NCI-H2029 treated with DMSO at 0.1 percent for 48 hours (cell line): ENCODE data around the gene PRR29.

Experiments used
- DNase-seq: peaks from one replicate; lab custom pipeline; 2025; lab: John Stamatoyannopoulos, UW

PRR29 gene

DNA sequence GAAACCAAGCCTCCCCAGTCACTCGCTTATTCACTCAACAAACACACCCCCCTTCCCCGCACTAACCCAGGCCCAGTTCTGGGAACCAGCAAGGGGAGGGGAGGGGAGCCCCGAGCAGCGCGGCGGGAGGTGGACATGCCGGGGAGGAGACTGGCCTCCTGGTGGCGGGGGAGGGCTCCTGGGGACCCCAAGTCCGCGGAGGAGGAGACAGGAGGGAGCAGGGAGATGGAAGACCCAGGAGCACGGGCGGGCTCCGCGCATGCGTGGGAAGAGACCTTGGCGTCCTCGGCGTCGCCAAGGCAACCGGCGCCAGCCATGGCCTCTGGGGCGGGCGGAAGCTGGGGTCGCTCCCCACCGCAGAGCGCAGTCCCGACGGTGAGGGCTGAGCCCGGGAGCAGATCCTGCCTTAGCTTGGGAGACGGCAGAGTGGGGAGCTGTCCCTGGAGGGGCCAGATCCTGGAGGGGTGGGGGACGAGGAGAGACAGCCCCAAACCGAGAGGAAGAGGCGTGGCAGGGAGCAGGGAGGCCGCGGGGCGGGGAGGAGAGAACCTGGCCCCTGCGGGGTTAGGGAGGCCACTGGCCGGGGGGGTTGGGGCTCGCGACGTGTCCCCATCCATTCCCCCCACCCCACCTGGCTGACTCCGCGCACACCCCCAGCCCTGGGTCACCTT is at the start of gene PRR29:
TSS of gene PRR29 (plus strand) at position 302 of the 671 bp plus-strand sequence. CDS start at position 316, 14 bp downstream.
- peak; percentile 16 for DNase-seq

DNA sequence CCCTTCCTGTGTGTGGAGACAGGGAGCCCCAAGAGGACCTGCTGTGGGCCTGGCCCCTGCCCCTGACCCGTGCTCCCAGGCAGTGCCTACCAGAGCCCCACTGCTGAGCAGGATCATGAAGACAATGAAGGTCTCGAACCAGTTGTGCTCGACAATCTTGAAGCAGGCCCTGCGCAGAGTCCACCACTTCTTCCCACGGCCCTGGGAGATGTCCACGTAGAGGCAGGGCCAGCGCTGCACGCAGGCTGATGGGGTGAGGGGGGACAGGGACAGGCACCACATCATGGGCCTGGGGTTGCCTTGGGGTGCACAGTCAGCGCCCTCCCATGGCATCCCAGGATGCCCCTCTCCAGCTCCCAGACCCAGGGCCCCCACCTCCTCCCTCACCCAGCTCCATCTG is 49.6 kb upstream of the PRR29 start:
- no peak for DNase-seq

DNA sequence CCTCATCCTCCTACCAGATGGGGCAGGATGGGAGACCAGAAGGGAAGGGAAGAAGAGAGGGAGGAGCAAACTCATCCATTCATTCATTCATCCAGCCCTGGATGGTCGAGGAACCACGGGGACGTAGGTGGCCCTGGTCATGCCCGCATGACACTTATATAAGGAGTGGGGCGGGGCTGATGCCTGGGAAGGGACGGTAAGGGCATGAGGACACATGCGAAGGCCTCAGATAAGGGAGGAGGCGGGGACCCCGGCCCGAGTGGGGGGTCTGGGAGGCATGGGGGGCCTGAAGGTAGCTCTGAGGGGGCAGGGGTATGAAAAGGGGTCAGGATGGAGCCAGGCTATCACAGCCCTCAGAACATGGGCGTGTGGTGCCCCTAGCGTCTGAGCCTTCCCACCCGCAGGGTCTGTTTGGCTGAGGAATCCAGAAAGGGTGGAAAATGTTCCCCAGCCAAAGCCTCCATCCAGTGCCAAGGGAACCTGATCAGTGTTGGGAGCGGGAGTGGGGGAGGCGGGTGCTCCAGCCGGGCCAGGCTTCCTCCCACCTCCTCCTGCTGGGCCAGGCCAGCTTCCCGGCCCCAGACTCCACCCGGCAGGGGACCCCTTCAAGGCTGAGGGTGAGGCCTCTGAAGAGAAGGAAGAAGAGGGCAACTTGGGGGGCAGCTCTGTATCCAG is 48.4 kb upstream of the PRR29 start:
- DNase-seq = no peak

DNA sequence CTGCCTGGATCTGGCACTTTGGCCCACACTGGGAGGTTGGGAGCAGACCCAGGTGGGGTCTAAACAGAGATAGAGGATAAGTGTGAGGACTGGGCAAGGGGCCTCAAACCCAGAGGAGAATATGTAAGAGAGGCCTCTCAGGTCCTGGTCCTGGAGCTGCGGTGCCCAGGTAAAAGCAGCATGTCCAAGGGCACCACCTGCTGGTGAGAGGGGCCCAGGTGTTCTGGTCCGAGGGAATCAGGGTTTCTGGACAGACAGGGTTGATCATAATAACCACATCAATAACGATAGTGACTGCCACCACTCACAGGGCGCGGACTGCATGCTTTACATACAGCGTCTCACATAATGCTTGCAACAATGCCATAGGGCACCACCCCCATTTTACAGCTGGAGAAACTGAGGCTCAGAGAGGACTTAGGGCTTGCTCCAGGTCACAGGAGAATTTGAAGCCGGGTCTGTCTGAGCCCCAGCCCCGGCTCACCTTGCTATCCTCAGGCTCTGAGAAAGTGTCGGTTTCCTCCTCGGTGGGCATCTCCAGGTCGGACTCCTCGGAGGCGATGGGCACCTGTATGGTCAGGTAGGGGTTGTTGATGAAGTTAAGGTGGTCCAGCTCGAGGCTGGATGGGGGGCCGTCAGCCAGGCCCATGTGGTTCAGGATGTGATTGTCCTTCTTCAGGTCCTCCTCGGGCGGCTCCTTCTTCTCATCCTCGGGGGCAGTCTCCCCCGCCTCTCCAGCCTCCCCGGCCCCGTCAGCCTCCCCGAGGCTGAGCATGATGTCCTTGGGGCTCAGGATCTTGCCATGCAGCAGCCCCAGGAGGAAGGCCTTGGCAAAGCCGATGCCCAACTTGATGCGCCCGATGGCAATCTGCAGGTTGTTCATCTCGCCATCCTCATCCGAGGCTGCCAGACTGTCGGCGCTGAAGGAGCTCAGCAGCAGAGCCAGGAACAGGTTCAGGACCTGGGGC is 46.9 kb upstream of the PRR29 start:
- DNase-seq = no peak

DNA sequence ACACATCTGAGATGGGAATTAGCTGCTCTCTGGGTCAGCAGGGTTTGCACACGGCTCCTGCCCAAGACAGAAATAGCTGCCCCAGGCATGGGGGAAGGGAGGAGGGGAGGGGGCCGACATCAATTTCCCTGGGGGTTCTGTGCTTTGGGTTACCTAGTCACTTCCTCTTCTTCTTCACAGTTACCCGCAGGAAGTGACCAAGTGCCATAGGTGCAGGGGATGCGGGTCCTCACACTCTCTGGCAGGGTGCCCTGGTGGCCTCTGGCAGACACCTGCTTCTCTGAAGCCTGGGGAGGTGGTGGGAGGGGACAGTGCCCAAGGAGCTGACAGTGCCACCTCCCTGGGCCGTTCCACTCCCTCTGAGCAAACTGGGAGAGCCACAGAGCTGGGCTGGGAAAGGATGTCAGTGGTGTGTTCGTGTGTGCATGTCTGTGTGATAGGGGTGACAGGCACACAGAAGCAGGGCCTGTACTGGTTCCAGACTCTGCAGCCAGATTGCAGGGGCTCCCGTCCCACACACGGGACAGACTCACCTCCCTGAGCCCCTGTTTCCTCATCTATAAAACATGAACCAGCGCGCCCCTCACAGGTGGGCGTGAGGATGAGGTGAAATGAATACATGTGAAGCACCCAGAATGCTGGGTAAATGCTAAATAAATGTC is 43.6 kb upstream of the PRR29 start:
- peak; percentile 4 for DNase-seq

DNA sequence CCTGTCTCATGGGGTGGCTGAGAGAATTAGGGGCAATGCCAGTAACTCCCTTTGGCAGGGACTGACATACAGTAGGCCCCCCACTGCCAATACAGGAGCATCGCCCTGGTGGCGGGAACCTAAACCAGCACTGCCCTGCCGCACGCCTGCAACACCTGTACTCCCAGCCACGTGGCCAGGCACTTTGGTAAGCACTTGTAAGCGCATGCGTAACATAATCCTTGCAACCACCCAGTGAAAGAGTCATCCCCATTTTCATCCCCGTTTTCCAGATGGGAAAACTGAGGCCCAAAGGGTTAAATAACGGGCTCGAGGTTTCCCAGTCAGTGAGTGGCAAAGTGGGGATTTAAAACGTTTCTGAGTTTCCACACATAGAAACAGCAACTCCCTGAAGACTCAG is 42.9 kb upstream of the PRR29 start:
- DNase-seq = no peak

DNA sequence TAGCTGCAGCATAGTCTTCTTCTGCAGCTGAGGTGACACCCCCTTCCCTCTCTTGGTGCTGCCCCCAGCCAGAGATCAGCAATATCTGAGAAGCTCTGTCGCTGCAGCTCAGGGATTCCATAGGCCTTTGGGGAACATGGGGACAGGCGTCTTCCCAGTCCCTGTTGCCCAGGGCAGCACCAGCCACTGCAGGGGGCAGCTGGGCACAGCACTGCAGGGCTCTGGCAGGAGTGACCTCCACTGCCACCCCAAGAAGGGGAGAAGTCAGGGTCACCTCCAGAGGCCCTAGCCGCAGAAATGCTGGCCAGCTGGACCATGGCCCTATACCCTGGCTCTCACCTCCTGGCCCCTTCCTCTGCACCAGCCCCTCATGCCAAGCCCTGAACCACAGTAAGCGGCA is 42.4 kb upstream of the PRR29 start:
- no peak for DNase-seq

DNA sequence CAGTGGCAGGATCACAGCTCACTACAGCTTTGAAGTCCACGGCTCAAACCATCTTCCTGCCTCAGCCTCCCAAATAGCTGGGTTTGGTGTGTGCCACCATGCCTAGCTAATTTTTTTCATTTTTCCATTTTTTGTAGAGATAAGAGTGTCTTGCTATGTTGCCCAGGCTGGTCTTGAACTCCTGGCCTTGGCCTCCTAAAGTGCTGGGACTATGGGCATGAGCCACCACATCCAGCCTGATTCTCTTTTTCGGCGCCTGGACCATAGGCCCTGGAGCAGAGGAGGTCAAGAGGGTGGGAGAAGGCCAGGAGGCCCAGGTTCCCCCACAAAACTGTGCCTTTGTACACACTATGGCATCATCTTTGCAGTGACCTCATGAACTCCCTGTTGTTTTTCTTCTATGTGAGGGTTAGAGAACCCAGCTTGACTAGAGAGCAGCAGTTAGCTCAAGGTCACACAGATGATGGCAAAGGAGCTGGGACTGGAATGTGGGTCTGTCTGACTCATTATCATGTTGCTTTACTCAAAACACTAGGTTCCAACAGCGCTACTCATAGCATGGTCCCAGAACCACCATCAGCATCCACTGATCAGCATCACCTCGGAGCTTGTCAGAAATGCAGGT is 41.7 kb upstream of the PRR29 start:
- DNase-seq = no peak

DNA sequence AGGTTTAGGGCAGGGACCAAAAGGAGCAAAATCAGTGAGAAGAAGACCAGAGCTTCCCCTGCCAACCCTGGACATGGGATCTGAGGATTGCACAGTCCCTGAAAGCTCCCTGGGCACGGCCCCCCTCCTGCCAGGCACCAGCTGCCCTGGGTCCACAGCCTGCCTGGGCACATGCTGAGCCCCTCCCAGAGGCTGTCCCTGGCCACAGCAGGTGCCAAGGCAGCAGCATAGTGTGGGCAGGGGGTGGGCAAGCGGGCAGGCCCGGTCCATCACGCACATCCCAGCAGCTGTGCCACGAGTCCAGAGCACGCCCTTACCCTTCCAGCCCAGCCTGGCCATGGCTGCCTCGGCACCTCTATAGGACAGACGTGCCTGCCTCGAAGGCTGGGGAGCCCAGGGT is 38.1 kb upstream of the PRR29 start:
- DNase-seq = no peak

DNA sequence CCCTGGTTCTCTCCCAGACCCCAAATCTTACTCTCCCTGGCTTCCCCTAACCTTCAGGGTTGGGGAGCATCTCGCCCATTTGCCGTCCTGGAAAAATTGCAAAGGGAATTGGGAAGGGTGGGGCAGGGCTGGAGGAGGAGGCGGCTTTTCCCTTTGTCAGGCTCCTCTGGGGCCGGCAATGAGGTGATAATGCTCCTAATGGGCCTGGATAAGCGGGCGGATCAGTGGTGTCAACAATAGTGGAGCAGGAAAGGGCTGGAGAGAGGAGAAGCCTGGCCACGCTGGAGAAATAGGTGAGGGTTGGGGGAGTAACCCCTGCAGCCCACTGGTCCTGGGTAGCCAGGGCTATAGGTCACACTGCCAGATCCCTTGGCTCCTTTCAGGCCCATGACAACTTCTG is 37.7 kb upstream of the PRR29 start:
- DNase-seq = no peak

DNA sequence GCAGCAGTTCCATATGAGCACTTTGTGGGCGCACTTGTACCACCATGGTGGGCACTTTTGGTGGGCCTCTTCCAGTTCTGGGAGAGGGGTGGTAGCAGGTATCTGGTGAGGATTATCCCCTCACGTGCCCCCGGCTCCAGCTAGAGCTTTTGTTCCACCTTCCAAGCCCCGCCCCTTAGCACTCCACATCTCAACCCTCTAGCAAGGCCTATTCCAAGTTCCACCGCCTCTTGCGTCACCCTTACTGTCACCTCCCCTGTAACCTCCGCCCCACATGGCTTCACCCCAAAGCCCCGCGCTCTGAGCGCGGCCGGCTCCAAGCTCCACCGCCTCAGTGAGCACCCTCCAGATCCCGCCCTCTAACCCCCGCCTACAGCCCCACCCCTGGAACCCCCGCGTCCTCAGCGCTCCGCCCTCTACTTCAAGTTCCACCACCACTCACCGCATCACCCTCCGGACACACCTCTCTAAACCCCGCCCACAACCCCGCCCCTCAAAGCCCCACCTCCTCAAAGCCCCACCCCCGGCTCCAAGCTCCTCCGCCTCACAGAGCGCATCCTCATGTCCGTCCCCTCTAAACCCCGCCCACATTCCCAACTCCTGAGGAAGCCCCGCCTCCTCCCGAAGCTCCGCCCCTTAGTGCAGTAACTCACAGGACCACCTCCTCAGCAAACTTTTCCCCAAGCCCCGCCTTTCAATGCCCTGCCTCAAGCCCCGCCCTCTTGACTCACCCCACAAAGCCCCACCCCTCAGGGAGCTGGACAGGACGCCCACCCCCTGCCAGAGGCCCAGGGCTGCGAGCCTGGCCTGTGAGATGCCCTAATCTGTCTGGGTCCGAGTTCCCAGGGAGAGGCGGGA is 36.6 kb upstream of the PRR29 start:
- DNase-seq = peak; percentile 44

DNA sequence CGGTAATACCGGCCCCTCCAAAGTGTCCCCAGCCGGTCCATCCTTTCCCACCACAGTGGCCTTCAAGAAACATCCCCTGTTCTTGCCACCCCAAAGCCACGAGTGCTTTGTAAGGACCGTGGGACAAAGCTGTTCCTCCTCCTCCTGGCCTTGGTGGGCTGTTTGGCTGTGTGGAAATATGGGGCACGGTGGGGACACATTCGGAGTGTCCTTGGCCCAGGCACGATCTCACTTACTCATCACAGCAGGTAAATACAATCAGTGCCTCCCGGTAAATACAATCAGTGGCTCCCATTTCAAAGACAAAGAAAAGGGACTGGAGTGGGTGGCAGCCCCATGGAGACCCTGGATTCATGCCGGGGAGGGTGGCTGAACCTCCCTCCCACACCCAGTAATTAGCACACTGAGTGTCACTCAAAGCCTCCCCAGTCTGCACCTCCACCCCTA is 35.8 kb upstream of the PRR29 start:
- DNase-seq = no peak

DNA sequence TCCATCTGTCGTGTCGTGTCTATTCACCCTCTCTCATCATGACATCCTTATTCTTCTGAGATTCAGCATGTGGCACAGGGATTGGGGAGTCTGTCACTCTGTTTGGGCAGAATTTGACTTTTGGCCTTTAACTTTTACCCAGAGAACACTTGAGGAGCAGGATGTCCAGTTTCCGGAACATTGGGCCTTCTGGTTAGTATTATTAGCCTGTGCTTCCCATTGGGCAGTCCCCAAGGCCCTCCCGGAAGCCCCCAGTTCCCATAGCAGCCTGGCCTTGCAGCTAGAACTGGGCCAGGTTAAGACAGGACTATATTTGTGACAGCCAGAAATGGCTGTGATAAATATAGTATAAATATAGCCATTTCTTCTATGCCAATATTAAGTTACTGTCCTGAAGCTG is 35.0 kb upstream of the PRR29 start:
- no peak for DNase-seq

DNA sequence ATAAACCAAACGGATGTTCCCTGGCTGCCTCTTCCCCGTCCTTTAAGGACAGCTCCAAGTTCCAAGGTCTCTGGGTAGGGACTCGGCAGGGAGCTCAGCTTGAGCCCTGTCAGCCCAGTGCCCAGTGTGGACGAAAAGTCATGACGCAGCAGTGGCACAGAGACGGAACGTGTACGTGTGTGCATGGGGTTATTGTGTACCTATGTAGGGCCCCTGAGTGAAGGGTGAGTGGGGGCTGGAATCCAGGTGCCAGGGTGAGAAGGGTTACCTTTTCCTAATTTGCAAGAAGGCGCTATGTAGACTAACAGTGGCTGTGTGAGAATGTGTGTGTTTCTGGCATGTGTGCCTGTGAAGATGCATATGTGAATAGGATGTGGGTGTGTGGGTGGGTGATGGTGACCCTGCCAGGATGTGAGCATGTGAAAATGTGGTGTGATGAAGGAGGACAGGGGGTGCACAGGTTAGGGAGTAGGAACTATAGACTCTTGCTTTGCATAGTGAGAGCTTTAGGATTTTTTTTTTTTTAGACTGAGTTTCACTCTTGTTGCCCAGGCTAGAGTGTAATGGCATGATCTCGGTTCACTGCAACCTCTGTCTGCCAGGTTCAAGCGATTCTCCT is 31.4 kb upstream of the PRR29 start:
- no peak for DNase-seq

DNA sequence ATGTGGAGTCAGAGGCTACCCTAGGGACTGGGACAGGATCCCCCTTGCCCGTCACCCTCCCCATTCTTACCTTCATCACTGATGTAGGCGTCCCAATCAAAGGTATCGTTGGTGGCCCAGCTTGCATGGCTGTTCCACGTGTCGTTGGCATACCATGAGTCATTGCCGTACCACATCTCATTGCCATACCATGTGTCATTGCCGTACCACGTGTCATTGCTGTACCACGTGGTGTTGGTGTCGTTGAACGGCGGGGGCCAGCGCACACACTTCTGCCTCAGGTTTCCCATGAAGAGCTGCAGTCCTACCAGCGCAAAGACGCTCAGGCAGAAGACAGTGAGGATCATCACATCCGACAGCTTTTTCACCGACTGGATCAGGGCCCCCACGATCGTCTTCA is 30.2 kb upstream of the PRR29 start:
- DNase-seq = no peak

DNA sequence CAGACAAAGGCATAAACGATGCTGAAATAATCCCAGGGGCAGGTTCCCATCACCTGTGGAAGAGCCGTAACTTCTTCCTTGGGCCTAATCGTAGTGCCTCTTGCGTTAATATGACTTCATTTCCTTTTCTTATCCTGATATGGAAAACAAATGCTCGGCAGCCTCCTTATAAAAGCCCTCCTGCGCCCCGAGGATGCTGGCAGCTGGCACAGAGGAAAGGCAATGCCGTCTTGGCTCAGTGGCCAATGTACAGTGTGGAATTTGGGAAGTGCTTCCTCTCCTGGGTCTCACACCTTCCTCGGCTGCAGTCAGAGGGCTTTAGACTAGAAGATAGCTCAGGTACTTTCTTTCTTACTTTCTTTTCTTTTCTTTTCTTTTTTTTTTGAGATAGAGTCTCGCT is 28.9 kb upstream of the PRR29 start:
- no peak for DNase-seq

DNA sequence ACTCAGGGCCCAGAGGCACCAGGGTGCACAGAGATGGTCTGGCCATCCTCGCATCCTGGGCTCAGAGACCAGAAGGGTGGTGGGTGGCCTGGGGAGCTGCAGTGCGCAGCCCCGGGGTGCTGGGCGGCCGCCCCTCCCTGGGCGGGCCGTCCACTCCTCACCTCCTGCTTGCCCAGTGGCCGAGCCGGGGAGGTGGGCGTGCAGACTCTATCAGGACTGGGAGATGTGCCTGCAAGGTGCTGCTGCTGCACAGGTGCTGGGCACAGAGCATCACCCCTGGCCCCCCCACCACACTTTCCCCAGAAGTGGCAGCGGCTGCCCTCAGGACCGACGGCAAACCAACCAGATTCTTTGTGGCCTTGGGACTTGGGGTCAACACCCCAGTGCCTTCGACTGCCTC is 25.4 kb upstream of the PRR29 start, which contains the start of gene SCN4A:
TSS of gene SCN4A (minus strand) at position 123 of the 400 bp plus-strand sequence. CDS start at position 46, 77 bp downstream.
- no peak for DNase-seq

DNA sequence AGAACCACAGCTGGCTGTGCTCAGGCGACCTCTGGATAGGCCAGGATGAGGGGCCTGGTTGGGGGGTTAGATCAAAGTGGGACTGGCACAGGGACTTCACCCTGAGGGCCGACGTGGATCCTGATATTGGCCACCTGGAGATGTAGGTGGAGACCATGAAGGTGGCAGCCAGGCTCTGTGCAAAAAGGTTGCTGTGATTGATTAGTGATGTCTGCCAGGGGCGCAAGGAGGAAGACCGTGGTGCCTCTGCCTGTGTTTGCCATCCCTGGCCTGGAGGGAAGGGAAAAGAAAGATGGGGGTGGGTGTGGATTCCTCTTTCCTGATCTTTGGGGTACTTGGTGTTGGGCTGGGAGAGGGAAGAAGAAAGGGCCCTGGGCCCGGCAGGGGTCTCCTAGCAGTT is 24.9 kb upstream of the PRR29 start:
- no peak for DNase-seq

DNA sequence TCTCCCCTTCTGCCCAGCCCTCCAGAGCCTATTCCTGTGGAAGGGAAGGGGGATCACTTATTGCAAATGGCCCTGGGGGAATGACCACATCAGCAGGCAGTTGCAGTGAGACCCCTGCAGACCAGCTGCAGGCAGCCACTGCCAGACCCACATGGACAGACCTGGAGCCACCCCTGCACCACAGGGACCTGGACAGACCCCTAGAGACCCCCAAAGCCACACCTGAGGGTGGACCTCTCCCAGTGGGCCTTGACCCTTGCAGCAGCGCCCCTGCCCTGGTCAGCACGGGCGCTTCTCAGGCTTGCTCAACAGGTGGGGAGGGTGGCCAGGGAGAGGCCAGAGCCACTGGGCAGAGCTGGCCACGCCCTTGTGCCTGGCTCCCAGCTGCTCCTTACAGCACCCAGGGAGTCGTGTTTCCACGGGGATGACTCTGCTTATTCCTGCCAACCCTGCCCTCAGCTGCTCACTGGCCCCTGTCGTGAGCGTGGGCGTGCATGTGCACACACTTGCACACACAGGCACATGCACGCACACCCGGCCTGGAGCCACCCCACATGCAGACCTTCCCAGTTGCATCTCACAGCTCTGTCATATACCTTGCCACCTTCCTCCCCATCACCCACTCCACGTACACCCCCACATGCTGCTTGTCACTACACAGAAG is 24.1 kb upstream of the PRR29 start:
- DNase-seq = peak; percentile 2
